ENCODE measurements around the gene SYT13. TPM values are rescaled to one million over a fixed set of nuclear protein-coding genes. Genes with fewer than 3 reads are reported as not detected.

The SYT13 gene
- total RNA-seq, 1 experiment from 2014 or later: 0.63 TPM

DNA sequence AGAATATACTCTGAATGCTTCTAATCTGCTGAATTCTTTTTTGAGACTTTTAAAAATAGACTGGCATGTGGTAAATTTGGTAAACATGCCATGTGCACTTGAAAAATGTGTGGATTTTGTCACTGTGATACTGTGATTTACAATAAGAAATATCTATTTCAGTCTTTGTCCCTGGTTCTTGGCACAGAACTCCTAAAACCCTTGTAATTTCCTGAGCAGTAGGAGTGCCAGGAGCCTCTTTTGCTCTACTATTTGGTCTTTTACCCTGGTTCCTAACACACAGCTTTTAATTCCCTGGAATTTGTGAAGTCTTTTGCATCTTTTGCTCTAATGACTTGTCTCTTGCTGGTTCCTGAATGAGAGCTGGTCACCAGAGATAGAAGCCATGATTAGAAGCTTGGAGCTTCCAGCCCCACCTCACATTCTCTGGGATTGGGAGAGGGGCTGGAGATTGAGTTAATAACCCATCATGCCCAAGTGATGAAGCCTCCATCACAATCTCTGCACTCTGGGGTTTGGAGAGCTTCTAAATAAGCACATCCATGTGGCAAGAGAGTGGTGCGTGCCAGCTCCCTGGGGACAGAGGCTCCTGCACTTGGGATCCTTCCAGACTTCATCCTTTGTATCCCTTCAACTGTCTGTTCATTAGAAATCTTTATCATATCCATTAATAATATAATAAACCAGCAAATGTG, 27.2 kb upstream of the SYT13 start:
- no peak for DNase-seq (ENCODE audit: low read depth)

GRCh38 chr11:45305874-45306623, 19.9 kb upstream of the SYT13 start:
- DNase-seq (ENCODE audit: low read depth): no peak

DNA sequence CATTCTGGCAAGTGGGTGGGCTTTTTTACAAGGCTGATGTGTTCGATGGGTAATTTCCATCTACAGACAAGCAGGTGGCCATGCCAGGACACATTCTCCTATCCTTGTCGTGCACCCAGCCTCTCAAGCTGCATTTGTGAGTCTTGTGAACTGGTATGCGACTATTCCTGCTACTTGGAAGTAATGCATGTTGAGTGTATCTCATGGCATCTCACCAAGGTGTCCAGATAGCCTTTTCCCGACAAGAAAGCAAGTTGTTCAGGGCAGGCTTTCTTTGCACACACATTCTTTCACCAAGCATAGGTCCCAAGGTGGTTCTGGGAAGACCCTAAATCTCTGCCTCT, 18.8 kb upstream of the SYT13 start:
- no peak for DNase-seq (ENCODE audit: low read depth)

- DNase-seq (ENCODE audit: low read depth): no peak
Observed at GRCh38 chr11:45304111-45304991, 18.2 kb upstream of the SYT13 start.

- DNase-seq (ENCODE audit: low read depth): no peak
Observed at GRCh38 chr11:45303316-45303715, 17.2 kb upstream of the SYT13 start.

GRCh38 chr11:45301537-45302246, 15.6 kb upstream of the SYT13 start:
- no peak for DNase-seq (ENCODE audit: low read depth)

GRCh38 chr11:45300715-45301114, 14.6 kb upstream of the SYT13 start:
- no peak for DNase-seq (ENCODE audit: low read depth)

DNA sequence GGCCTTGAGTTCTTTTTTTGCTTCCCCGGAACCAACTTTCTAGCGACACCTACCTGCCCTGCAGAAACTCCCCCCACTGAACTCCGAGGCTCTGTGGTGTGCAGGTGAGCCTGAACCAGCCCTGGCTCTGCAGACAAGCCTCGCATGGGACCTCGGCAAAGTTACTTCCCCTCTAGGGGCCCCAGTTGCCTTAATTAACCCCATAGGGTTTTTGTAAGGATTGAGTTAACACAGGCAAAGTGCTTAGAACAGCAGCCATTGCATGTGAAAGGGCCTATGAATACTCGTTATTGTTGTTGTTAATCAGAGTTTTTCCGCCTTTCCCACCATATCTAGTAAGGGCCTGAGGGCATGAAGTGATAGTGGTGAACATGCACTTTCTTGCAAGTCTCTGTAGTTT, 12.6 kb upstream of the SYT13 start:
- DNase-seq (ENCODE audit: low read depth): no peak

GRCh38 chr11:45296075-45296474, 9.9 kb upstream of the SYT13 start:
- DNase-seq (ENCODE audit: low read depth): no peak

DNA sequence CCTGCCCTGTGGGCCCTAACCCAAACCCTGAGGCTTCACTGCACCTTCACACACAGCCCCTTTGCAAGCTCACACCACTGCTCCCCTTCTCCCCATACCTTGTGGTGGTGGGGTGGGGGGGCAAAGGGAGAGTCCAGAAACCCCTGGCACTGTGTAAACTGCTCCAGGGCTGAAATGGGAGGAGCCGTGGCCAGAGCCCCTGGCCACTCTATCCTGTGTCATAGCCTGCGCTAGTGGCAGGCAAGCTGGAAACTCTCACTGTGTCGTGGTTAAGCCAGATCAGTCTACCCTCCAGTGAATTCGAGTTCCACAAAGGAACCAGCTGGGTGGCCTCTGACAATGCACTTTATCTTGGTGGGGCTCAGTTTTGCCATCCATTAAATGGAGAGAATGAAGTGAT, 8.4 kb upstream of the SYT13 start:
- no peak for DNase-seq (ENCODE audit: low read depth)

- peak; percentile 76 for DNase-seq (ENCODE audit: low read depth)
Observed at GRCh38 chr11:45293566-45294192, 7.5 kb upstream of the SYT13 start.

DNA sequence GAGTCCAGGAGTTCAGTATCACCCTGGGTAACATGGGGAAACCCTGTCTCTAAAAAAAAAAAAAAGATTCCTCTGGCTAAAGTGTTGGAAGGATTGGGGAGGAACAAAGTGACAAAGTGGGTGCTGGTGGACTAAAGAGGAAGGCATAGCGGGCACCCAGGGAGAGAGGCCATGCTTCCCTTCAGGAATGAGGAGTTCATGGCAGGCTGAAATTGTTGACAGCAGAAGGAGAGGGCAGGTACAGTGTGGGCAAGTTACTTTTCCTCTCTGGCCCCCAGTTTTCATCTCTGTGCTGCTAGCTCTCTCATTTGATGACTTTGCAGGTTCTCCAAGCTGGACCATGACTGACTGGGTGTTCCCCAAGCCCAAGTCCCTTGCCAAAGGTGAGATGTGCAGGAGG, 4.4 kb upstream of the SYT13 start:
- no peak for DNase-seq (ENCODE audit: low read depth)

- peak; percentile 80 for DNase-seq (ENCODE audit: low read depth)
Observed at GRCh38 chr11:45289369-45289768, 3.2 kb upstream of the SYT13 start.

- DNase-seq (ENCODE audit: low read depth): no peak
Observed at GRCh38 chr11:45288339-45288738, 2.2 kb upstream of the SYT13 start.

- DNase-seq (ENCODE audit: low read depth): no peak
Observed at GRCh38 chr11:45287316-45287903, 1.3 kb upstream of the SYT13 start.

DNA sequence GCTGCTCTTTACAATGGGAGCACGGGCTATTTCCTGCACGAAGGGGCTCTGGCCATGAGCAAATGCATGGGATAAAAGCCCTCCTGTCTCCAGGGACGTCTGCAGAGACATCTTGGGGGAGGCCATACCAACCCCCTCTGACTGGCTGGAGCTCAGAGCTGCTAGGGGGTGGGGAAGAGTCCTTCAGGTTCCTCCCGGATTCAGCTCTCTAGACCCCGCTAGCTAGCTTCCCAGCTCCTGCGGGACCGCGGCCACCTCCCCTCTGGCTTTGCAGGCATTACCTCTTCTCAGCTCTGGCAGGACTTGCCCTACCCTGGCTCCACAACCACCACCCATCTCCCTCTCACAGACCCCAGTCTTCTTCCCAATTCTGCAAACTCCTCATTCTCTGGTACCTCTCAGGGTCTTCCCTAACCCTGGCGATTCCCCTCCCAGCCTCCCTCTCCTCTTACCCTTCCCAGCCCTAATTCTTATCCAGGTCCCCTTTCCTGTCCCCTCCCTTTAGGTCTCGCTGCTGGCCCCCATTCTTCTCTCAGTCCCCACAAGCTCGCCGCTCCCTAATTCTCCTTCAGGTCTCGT, 802 bp downstream of the SYT13 start:
- no peak for DNase-seq (ENCODE audit: low read depth)

- DNase-seq (ENCODE audit: low read depth): no peak
Observed at GRCh38 chr11:45282081-45282480, 4.1 kb downstream of the SYT13 start.

GRCh38 chr11:45280449-45280848, 5.7 kb downstream of the SYT13 start:
- DNase-seq (ENCODE audit: low read depth): peak; percentile 53

DNA sequence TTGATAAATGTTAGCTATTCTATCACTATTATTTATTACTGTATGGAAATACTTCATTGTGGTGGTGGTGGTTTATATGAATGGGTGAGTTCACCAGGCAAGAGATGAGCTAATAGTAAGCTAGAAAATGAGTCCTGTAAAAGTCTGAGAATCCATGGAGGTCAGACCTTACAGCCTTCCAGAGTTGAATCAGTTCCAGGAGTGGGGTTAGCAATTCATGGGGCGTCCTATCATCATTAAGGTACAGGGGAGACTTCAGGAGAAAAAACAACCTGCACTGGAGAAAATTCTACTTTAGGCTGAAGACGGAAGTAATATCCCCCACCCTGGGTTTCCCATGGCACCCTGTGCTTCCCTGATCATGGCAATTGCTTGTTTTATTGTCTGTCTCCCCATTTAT, 6.5 kb downstream of the SYT13 start:
- no peak for DNase-seq (ENCODE audit: low read depth)

- DNase-seq (ENCODE audit: low read depth): no peak
Observed at GRCh38 chr11:45278714-45279113, 7.4 kb downstream of the SYT13 start.
